GM12874 (cell line): ENCODE data around the gene KRT24.

Source experiments
- TF ChIP-seq, protein P1 (sequence below): IDR thresholded peaks from 2 replicates; pipeline ENCODE4 v1.5.1; 2011; ENCODE audit warnings: low read depth, mild to moderate bottlenecking, control low read depth, low read length, moderate library complexity; ENCODE audit not compliant: insufficient read depth

KRT24 gene

DNA sequence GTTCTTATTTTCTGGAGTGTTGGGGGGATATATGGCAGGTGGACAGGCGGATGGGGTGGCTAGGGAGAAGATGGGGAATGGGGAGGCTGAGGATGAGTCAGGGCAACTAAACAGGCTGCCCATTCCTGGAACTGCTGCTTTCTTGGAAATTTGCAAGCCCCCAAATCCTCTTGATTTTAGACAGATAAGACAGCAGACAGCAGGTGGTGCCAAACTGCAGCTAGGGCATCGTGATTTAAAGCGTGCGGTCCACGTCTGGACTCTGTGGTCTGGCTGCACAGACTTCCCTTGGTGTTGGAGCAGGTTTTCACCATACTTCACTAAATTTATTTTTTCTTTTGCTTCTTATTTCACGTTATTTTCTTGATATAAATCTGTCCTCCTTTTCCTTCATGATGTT is 10.9 kb upstream of the KRT24 start:
- TF ChIP-seq, protein P1, sequence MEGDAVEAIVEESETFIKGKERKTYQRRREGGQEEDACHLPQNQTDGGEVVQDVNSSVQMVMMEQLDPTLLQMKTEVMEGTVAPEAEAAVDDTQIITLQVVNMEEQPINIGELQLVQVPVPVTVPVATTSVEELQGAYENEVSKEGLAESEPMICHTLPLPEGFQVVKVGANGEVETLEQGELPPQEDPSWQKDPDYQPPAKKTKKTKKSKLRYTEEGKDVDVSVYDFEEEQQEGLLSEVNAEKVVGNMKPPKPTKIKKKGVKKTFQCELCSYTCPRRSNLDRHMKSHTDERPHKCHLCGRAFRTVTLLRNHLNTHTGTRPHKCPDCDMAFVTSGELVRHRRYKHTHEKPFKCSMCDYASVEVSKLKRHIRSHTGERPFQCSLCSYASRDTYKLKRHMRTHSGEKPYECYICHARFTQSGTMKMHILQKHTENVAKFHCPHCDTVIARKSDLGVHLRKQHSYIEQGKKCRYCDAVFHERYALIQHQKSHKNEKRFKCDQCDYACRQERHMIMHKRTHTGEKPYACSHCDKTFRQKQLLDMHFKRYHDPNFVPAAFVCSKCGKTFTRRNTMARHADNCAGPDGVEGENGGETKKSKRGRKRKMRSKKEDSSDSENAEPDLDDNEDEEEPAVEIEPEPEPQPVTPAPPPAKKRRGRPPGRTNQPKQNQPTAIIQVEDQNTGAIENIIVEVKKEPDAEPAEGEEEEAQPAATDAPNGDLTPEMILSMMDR, result no peak

DNA sequence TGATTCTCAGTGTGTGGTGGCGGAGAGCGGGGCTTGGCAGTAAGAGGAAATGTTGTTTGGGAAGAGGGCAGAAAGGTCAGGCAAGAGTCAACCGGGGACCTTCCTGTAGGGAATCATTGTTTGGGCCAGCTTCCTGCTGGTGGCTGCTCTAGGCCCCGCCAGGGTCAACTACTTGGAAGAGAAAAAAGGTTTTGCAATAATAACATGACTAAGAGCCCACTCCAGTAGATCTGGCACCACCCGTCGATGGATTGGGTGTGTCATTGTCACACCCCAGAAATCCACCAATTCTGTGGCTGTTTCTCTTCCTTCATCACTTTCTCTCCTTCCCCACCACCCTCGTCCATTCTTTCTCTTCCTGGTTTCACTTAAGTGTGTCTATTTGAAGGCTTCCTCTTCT is 4.2 kb upstream of the KRT24 start:
- TF ChIP-seq, protein P1, result no peak

DNA sequence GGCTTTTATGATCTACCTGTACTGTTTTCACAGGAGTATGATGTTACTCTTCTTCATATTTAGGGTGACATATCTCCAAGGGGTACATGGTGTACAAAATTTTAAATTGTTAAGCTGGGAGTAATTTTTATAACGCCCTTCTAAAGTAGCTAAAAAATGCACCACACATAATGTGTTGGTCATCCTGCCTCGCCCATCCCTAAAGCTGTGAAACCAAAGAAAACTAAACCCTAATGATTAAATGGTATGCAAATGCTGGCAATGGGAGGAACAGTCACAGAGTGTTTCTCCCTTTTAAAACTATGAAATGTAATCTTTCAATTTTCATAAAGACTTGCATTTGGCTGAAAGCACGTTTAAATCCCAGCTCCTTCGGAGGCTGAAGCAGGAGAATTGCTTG is 2.0 kb upstream of the KRT24 start:
- TF ChIP-seq, protein P1, result no peak

DNA sequence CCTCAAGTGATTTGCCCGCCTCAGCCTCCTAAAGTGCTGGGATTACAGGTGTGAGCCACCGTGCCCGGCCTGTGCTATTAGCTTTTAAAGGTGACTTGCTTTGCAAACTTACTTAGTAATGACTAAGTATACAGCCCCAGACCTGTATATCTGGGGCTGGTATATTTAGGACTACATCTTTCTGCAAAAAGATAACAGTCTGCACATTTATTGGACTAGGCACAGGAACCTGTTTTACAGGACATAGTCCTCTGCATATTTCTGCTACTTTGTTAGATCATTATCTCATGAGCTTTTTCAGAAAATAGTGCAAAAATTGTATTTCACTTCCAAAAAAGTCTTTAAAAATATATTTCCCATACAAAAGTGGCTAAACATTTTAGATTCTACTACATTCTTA is 1.3 kb downstream of the KRT24 start:
- TF ChIP-seq, protein P1, result no peak

DNA sequence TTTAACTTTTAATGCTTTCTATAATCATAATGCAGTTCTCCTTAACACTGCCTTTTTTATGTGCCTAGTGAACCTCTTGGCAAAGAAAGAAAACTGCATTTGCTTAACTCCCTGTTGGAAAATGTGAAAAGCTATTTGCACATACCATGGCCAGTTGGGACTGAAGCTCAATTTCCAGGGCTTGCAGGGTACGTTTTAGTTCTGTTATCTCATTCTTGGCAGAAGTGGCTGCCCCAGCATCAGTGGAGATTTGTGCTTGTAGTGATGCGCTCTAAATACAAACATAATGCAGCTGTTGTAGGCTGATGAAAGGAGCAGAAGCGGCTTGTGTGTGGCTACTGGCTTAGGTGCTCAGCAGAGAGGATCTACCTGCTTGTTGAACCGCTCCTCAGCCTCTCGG is 3.7 kb downstream of the KRT24 start:
- TF ChIP-seq, protein P1, result no peak

DNA sequence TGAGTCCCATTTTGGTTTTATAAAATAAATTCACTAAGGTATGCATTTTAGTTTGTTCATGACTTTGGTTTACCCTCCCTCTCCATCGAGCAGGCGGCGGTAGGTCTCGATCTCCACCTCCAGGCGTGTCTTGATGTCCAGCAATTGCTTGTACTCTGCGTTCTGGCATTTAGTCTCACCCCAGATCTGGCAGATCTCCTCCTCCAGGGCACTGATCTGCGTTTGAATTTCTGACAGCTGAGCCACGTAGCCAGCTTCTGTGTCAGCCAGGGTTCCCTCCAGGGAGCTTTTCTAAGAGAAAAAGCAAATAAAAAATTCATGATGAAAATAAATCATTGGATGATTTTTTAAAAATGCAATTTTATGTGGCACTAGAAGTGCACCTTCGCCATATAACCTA is 4.2 kb downstream of the KRT24 start:
- TF ChIP-seq, protein P1, result no peak

DNA sequence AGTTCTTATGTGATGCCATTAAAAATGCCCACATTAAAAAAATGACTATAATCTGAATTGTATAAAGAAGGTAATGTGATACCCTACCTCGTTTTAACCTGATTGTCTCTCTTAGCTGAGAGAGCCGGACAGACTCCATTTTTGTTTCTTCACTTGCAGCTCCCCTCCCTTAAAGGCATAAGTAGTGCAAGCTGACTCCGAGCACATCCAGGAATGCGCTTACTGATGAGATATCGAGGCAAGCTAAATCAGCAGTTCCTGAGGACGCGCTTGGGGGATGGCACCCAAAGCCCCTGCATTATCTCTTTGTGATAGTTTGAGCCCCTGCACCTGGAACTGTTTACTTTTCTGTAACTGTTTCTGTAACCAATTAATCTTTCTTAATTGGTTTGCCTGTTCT is 6.3 kb downstream of the KRT24 start:
- TF ChIP-seq, protein P1, result no peak

DNA sequence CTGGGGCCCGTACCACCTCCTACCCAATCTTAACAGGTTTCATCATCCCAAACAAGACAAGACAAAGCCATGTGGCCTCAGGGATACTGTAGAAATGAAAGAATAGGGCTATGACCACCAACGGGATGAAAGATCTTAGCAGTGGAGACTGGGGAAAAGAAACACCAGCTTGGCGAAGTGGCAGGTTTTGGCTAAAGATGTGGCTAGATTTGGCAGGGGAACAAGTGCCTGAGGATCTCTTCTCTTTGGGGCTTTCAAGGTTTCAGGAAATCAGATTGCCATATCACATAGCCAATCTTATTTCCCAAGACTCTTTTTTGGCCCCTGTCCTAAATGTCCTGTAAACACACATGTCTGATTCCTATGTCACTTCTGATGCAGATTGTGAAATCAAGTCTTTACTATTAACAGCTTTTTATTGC is 6.9 kb downstream of the KRT24 start:
- TF ChIP-seq, protein P1, result no peak
